ENCODE results near the gene FAM170B. TPM values are rescaled to one million over a fixed set of nuclear protein-coding genes. Genes with fewer than 3 reads are reported as not detected.

Gene FAM170B
- total and polyA plus RNA-seq, 9 of the 15 experiments (the other 6 are each of a cell fraction or from before 2014, with no cell fraction given): 0.11 to 0.21 TPM; not detected in 7

DNA sequence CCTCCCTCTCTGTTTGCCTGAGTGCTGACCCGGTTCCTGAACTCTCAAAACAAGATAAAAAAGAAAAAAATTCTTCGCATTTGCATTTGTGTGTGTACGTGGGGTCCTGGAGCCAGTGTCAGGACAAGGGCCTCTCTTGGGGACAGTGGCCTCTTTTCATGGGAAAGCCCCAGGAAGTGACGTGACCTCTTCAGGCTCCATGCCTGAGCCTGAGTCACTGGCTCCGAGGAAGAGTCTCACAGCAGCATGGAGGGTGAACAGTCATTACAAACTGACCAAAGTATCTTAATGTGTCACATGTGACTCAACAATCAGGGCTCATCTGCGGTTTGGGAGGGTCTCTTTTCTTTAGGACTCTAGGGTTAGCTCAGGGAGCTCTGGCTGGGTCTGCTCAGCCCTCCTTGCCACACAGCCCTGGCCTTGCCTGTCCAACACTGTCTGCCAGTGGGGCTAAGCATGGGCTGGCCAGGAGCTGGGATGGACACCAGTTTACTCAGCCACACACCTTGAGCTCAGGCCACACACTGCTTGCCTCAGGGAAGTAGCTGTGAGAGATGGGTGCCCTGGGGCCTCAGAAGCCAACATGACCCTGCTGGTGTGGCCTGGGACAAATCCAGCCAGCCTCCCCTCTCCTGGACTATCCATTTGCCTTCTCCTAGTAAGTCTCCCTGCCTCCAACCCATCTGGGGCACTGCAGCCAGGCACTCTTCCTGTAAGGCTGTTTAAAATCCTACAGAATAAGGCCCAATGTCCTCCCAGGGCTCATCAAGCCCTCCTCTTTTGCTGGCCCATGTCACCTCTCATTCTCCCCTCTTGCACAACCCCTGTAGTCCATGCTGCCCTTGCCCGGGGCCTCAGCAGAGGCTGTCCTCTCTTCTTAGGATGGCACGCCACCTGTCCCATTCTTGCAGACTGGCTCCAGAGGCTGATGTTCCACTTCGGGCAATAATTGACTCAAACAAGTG is 43.9 kb upstream of the FAM170B start (continued):
- TF ChIP-seq, protein P1, sequence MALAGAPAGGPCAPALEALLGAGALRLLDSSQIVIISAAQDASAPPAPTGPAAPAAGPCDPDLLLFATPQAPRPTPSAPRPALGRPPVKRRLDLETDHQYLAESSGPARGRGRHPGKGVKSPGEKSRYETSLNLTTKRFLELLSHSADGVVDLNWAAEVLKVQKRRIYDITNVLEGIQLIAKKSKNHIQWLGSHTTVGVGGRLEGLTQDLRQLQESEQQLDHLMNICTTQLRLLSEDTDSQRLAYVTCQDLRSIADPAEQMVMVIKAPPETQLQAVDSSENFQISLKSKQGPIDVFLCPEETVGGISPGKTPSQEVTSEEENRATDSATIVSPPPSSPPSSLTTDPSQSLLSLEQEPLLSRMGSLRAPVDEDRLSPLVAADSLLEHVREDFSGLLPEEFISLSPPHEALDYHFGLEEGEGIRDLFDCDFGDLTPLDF (CRISPR knock-in tag; IDR thresholded peaks at IDR 0.05): no peak
- peak; percentile 86 for TF ChIP-seq ZNF766 (CRISPR knock-in tag; conservative IDR thresholded peaks at IDR 0.05)
- TF ChIP-seq TSC22D4 (tag; IDR thresholded peaks at IDR 0.05): no peak
- peak; percentile 42; the same call in 1 of the 2 replicates for TF ChIP-seq MTA3 (IDR thresholded peaks at IDR 0.05; ENCODE audit: borderline replicate concordance)
- peak; percentile 88 for TF ChIP-seq GABPA (tag; conservative IDR thresholded peaks at IDR 0.05; ENCODE audit: low read depth)
- peak in 1 of 2 experiments; percentile 46; a peak in 1 of 4 replicates for TF ChIP-seq RCOR1 (IDR thresholded peaks at IDR 0.05; ENCODE audit: borderline replicate concordance in 1 of 2, low read depth in 2 of 2, low read length in 2 of 2)
- TF ChIP-seq HDGF (IDR thresholded peaks at IDR 0.05): no peak; the same call in 1 of the 2 replicates
- 0 out of 2 replicates have a peak, but pooled peaks have one; percentile 24 for TF ChIP-seq POLR2H (tag; IDR thresholded peaks at IDR 0.05; ENCODE audit: low read depth)
- peak; percentile 74; the same call in 1 of the 2 replicates for TF ChIP-seq ZBTB17 (CRISPR knock-in tag; IDR thresholded peaks at IDR 0.05)
- TF ChIP-seq MCM5 (IDR thresholded peaks at IDR 0.05; ENCODE audit: low read depth): no peak
- TF ChIP-seq GABPB2 (CRISPR knock-in tag; conservative IDR thresholded peaks at IDR 0.05): no peak
- TF ChIP-seq TBL1XR1 (IDR thresholded peaks at IDR 0.05; ENCODE audit: low read length in 2 of 2): 0 out of 4 replicates have a peak, but pooled peaks of 1 of the 2 experiments have one; percentile 19
- TF ChIP-seq, protein P2, sequence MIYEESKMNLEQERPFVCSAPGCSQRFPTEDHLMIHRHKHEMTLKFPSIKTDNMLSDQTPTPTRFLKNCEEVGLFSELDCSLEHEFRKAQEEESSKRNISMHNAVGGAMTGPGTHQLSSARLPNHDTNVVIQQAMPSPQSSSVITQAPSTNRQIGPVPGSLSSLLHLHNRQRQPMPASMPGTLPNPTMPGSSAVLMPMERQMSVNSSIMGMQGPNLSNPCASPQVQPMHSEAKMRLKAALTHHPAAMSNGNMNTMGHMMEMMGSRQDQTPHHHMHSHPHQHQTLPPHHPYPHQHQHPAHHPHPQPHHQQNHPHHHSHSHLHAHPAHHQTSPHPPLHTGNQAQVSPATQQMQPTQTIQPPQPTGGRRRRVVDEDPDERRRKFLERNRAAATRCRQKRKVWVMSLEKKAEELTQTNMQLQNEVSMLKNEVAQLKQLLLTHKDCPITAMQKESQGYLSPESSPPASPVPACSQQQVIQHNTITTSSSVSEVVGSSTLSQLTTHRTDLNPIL (CRISPR knock-in tag; IDR thresholded peaks at IDR 0.05): no peak
- TF ChIP-seq, protein P3, sequence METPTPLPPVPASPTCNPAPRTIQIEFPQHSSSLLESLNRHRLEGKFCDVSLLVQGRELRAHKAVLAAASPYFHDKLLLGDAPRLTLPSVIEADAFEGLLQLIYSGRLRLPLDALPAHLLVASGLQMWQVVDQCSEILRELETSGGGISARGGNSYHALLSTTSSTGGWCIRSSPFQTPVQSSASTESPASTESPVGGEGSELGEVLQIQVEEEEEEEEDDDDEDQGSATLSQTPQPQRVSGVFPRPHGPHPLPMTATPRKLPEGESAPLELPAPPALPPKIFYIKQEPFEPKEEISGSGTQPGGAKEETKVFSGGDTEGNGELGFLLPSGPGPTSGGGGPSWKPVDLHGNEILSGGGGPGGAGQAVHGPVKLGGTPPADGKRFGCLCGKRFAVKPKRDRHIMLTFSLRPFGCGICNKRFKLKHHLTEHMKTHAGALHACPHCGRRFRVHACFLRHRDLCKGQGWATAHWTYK (CRISPR knock-in tag; IDR thresholded peaks at IDR 0.05): no peak
- TF ChIP-seq, protein P4, sequence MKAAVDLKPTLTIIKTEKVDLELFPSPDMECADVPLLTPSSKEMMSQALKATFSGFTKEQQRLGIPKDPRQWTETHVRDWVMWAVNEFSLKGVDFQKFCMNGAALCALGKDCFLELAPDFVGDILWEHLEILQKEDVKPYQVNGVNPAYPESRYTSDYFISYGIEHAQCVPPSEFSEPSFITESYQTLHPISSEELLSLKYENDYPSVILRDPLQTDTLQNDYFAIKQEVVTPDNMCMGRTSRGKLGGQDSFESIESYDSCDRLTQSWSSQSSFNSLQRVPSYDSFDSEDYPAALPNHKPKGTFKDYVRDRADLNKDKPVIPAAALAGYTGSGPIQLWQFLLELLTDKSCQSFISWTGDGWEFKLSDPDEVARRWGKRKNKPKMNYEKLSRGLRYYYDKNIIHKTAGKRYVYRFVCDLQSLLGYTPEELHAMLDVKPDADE (conservative IDR thresholded peaks at IDR 0.05; ENCODE audit: control insufficient read depth, low read depth, low read length): no peak
- no peak for TF ChIP-seq NCOA1 (IDR thresholded peaks at IDR 0.05; ENCODE audit: low read depth)
- TF ChIP-seq ARNT (IDR thresholded peaks at IDR 0.05): peak in 1 of 2 experiments; percentile 58; a peak in 1 of 4 replicates
- peak; percentile 27 for TF ChIP-seq CBFA2T3 (IDR thresholded peaks at IDR 0.05)

Measured in K562 (cell line).